Astrocyte of the spinal cord (primary cell): Measurements from ENCODE around the gene PTPRF.
A peak's percentile ranks its signal among the peaks of the same experiment; 100 is the strongest.

Source experiments
- DNase-seq: peaks from one replicate; pipeline ENCODE4 v3.0.0; 2011; ENCODE audit warnings: low read depth, low spot score
- H3K4me3 ChIP-seq: 2 replicates; pipeline ENCODE4 v1.5.1; 2011; ENCODE audit warnings: low read depth, mild to moderate bottlenecking, low read length, moderate library complexity
- CTCF ChIP-seq: IDR thresholded peaks from 2 replicates; pipeline ENCODE4 v1.5.1; 2012; ENCODE audit warnings: low read depth, mild to moderate bottlenecking, low read length, inconsistent platforms
- in situ Hi-C: cut with HindIII; loops from 2 replicates; pipeline ENCODE4 v1.10.0; 2017; ENCODE audit warnings: low sequenced_read_pairs

Gene PTPRF

DNA sequence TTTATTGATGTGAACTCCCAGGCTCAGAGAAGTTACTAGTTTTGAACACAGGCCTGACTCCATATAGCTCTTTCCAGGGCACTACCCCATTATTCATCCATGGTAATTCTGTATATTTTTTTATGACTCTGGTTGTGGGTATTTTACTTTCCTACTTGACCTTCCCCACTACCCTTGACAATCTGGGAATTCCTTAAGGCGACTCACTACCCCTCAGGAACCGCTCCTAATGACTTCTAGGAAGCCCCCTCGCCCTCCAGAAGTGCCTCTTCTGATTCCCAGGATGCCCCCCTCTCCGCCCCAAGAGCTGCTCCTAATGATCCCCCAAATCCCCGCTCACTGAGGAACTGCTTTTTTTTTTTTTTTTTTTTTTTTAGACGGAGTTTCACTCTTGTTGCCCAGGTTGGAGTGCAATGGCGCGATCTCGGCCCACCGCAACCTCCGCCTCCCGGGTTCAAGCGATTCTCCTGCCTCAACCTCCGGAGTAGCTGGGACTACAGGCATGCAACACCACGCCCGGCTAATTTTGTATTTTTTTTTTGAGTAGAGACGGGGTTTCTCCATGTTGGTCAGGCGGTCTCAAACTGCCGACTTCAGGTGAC, 118.3 kb downstream of the PTPRF start:
- no peak for TF ChIP-seq CTCF
- no peak for DNase-seq
- in situ Hi-C loops, result no loop called here
- peak overlapping the region; percentile 87 for H3K4me3 ChIP-seq

- H3K4me3 ChIP-seq, result peak overlapping the region; percentile 87
- TF ChIP-seq CTCF, result no peak
- DNase-seq, result peak; percentile 99
- in situ Hi-C loops, result no loop called here
Measured at GRCh38 chr1:43650310-43651085, 119.8 kb downstream of the PTPRF start.

DNA sequence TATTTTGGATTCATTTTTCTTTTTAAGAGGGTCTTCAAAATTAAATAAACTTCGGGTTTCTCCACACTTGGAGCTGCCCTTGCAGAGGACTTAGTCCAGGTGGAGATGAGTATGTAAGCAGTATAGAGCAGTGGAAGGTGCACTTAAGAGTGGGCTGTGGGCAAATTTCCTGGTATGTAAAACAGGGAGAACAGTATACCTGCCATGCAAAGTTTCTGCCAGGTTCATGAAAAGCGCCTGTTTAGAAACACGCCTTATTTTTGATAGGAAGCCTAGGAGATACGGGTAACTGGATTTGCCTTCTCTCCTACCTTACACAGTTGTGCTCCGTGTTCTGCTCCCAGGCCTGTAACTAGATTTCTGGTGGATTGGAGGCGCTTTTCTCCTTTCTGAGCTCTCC, 120.5 kb downstream of the PTPRF start:
- peak overlapping the region; percentile 87 for H3K4me3 ChIP-seq
- no peak for TF ChIP-seq CTCF
- no peak for DNase-seq
- in situ Hi-C loops, result no loop called here

DNA sequence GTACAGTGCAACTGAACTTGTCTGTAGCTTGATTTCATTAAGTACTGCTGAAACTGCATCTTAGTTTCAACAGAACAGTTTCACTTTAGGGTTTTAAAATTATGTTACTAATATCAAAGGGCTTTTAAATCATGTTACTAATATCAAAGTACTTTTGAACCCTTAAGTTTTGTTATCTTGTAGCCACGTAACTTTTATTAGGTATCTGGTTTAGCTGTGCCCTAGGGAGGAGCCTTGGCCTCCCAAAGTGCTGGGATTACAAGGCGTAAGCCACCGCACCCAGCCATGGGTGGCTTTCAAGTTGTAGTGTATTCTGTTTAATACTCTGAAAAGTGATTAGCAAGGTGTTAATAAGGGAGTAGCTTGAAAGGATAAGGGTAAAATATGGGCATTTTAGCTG, 121.2 kb downstream of the PTPRF start:
- no peak for DNase-seq
- no peak for TF ChIP-seq CTCF
- in situ Hi-C loops, result no loop called here
- H3K4me3 ChIP-seq, result peak overlapping the region; percentile 87

GRCh38 chr1:43653339-43653738, 122.7 kb downstream of the PTPRF start:
- in situ Hi-C loops, result no loop called here
- peak; percentile 39 for DNase-seq
- TF ChIP-seq CTCF, result peak; percentile 50
- H3K4me3 ChIP-seq, result no peak overlapping the region

GRCh38 chr1:43653893-43654292, 123.2 kb downstream of the PTPRF start:
- no peak for DNase-seq
- in situ Hi-C loops, result no loop called here
- no peak for TF ChIP-seq CTCF
- H3K4me3 ChIP-seq, result no peak overlapping the region
